Measurements from ENCODE around the gene RASAL3.
A peak's percentile ranks its signal among the peaks of the same experiment; 100 is the strongest.

The RASAL3 gene

GRCh38 chr19:15457701-15458484 lies 6.5 kb downstream of the RASAL3 start:
- Histone ChIP-seq H3K9ac (ENCODE audit: low read length) (no peak overlapping the region), H3K18ac (ENCODE audit: low read length) (no peak overlapping the region), H3K79me2 (ENCODE audit: control insufficient read depth, insufficient read depth, low read length) (no peaks in the 10 kb centered on the region), H4K5ac (ENCODE audit: low read length) (no peak overlapping the region), H3K27ac (ENCODE audit: low read depth, low read length) (no peak overlapping the region), H3K56ac (ENCODE audit: low read length) (no peak overlapping the region), H3K4ac (ENCODE audit: low read depth, low read length) (no peak overlapping the region), H2AK5ac (ENCODE audit: low read length) (no peak overlapping the region), H2BK15ac (replicated peaks; ENCODE audit: low read depth) (no peak overlapping the region), H3K36me3 (ENCODE audit: control insufficient read depth, insufficient read depth, low read length) (no peaks in the 10 kb centered on the region), H4K8ac (ENCODE audit: low read depth, low read length) (no peak overlapping the region), H3K4me3 (ENCODE audit: low read length) (no peak overlapping the region), H3K79me1 (ENCODE audit: low read length) (no peaks in the 10 kb centered on the region), H3K4me2 (ENCODE audit: low read length) (no peak overlapping the region), H2BK120ac (ENCODE audit: low read depth, low read length) (no peak overlapping the region), H3K23ac (ENCODE audit: low read length) (no peak overlapping the region), H3K27me3 (ENCODE audit: insufficient read depth, low read length, poor library complexity) (peaks cover 28% of the 10 kb centered on the region), H3K4me1 (ENCODE audit: control insufficient read depth, low read depth, low read length) (no peaks in the 10 kb centered on the region), H2BK5ac (ENCODE audit: low read length) (no peak overlapping the region)
- no CpG with 5 or more reads among the region's 54 CpGs for WGBS (ENCODE audit: extremely low coverage, insufficient coverage, low lambda C conversion rate)
- DNase-seq = no peak

DNA sequence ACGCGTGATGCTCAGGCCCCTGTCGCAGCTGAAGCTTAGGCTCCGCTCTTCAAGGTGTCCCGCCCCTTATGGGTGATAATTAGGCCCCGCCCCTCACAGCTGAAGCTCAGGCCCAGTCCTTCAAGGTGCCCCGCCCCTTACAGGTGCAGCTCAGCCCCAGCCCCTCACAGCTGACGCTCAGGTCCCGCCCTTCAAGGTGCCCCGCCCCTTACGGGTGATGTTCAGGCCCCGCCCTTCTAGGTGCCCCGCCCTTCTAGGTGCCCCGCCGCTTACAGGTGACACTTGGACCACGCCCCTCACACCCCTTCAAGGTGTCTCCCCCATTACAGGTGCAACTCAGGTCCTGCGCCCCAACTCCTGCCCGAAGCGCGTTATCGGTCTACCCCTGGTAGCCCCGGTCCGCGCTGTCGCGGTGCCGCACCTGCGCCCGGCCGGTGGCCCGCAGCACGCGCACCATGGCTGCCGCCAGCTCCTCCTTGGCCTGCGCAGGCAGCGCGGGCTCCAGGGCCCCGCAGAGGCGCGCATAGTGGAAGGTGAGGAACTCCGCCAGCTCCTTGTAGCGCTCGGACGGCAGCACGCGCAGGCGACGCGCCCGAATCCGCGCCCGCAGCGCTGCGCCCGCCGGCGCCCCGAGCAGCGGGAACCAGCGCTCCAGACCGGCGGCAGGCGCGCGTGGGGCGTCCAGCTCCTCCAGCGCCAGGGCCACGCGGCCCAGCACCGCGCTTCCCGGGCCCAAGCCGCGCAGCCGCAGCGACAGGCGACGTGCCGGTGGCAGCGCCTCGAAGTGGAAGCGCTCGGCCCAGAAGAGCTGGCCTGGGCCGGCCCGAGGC lies 7.3 kb downstream of the RASAL3 start:
- peaks cover 28% of the 10 kb centered on the region for H3K27me3 ChIP-seq (ENCODE audit: insufficient read depth, low read length, poor library complexity)
- H3K4ac ChIP-seq (ENCODE audit: low read depth, low read length) = no peak overlapping the region
- H3K9ac ChIP-seq (ENCODE audit: low read length) = no peak overlapping the region
- H3K79me2 ChIP-seq (ENCODE audit: control insufficient read depth, insufficient read depth, low read length) = no peaks in the 10 kb centered on the region
- no CpG with 5 or more reads among the region's 86 CpGs for WGBS (ENCODE audit: extremely low coverage, insufficient coverage, low lambda C conversion rate)
- no peaks in the 10 kb centered on the region for H3K36me3 ChIP-seq (ENCODE audit: control insufficient read depth, insufficient read depth, low read length)
- H2BK5ac ChIP-seq (ENCODE audit: low read length) = no peak overlapping the region
- H3K79me1 ChIP-seq (ENCODE audit: low read length) = no peaks in the 10 kb centered on the region
- peak overlapping the region; percentile 18 for H3K4me2 ChIP-seq (ENCODE audit: low read length)
- H3K27ac ChIP-seq (ENCODE audit: low read depth, low read length) = no peak overlapping the region
- H4K5ac ChIP-seq (ENCODE audit: low read length) = no peak overlapping the region
- no peak overlapping the region for H3K56ac ChIP-seq (ENCODE audit: low read length)
- peak; percentile 84 for DNase-seq
- no peak overlapping the region for H2BK120ac ChIP-seq (ENCODE audit: low read depth, low read length)
- no peak overlapping the region for H2BK15ac ChIP-seq (replicated peaks; ENCODE audit: low read depth)
- no peaks in the 10 kb centered on the region for H3K4me1 ChIP-seq (ENCODE audit: control insufficient read depth, low read depth, low read length)
- H4K8ac ChIP-seq (ENCODE audit: low read depth, low read length) = no peak overlapping the region
- no peak overlapping the region for H2AK5ac ChIP-seq (ENCODE audit: low read length)
- no peak overlapping the region for H3K18ac ChIP-seq (ENCODE audit: low read length)
- no peak overlapping the region for H3K23ac ChIP-seq (ENCODE audit: low read length)
- no peak overlapping the region for H3K4me3 ChIP-seq (ENCODE audit: low read length)

GRCh38 chr19:15456441-15456840 lies 7.9 kb downstream of the RASAL3 start:
- H3K9ac ChIP-seq (ENCODE audit: low read length) = no peak overlapping the region
- no CpG with 5 or more reads among the region's 14 CpGs for WGBS (ENCODE audit: extremely low coverage, insufficient coverage, low lambda C conversion rate)

DNA sequence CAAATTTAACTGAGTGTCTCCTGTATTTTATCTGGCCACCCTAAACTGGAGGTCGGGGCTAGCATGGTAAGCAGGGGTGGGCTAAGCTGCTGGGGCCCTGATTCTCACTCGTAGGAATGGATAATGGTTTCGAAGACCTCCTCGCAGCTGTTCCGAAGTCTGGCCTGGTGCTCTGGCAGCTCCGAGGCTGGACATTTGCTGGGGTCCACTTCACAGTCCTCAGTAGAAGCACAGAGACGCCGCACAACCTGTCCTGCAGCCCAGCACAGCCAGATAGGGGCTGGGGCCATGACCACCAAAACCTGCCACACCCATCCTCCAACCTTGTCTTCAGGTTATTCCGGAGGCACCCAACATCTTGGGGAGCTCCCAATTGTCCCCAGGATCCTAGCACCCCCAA lies 8.3 kb downstream of the RASAL3 start:
- Histone ChIP-seq H2BK5ac (ENCODE audit: low read length) (no peak overlapping the region), H2BK120ac (ENCODE audit: low read depth, low read length) (no peak overlapping the region), H3K36me3 (ENCODE audit: control insufficient read depth, insufficient read depth, low read length) (no peaks in the 10 kb centered on the region), H3K18ac (ENCODE audit: low read length) (no peak overlapping the region), H3K79me1 (ENCODE audit: low read length) (no peaks in the 10 kb centered on the region), H3K56ac (ENCODE audit: low read length) (no peak overlapping the region), H3K27me3 (ENCODE audit: insufficient read depth, low read length, poor library complexity) (peaks cover 28% of the 10 kb centered on the region), H2BK15ac (replicated peaks; ENCODE audit: low read depth) (no peak overlapping the region), H4K5ac (ENCODE audit: low read length) (no peak overlapping the region), H3K4me1 (ENCODE audit: control insufficient read depth, low read depth, low read length) (no peaks in the 10 kb centered on the region), H3K4me2 (ENCODE audit: low read length) (no peak overlapping the region), H3K4ac (ENCODE audit: low read depth, low read length) (no peak overlapping the region), H2AK5ac (ENCODE audit: low read length) (no peak overlapping the region), H3K27ac (ENCODE audit: low read depth, low read length) (no peak overlapping the region), H4K8ac (ENCODE audit: low read depth, low read length) (no peak overlapping the region), H3K23ac (ENCODE audit: low read length) (no peak overlapping the region), H3K4me3 (ENCODE audit: low read length) (no peak overlapping the region), H3K9ac (ENCODE audit: low read length) (no peak overlapping the region), H3K79me2 (ENCODE audit: control insufficient read depth, insufficient read depth, low read length) (no peaks in the 10 kb centered on the region)
- DNase-seq = no peak
- no CpG with 5 or more reads among the region's 9 CpGs for WGBS (ENCODE audit: extremely low coverage, insufficient coverage, low lambda C conversion rate)

More at GRCh38 chr19:15456441-15456840, 7.9 kb downstream of the RASAL3 start:
- Histone ChIP-seq H2BK5ac (ENCODE audit: low read length) (no peak overlapping the region), H2BK15ac (replicated peaks; ENCODE audit: low read depth) (no peak overlapping the region), H3K79me1 (ENCODE audit: low read length) (no peaks in the 10 kb centered on the region), H3K27ac (ENCODE audit: low read depth, low read length) (no peak overlapping the region), H3K36me3 (ENCODE audit: control insufficient read depth, insufficient read depth, low read length) (no peaks in the 10 kb centered on the region), H4K5ac (ENCODE audit: low read length) (no peak overlapping the region), H4K8ac (ENCODE audit: low read depth, low read length) (no peak overlapping the region), H2AK5ac (ENCODE audit: low read length) (no peak overlapping the region), H2BK120ac (ENCODE audit: low read depth, low read length) (no peak overlapping the region), H3K4ac (ENCODE audit: low read depth, low read length) (no peak overlapping the region), H3K56ac (ENCODE audit: low read length) (no peak overlapping the region), H3K4me2 (ENCODE audit: low read length) (no peak overlapping the region), H3K23ac (ENCODE audit: low read length) (no peak overlapping the region), H3K79me2 (ENCODE audit: control insufficient read depth, insufficient read depth, low read length) (no peaks in the 10 kb centered on the region), H3K27me3 (ENCODE audit: insufficient read depth, low read length, poor library complexity) (peaks cover 28% of the 10 kb centered on the region), H3K18ac (ENCODE audit: low read length) (no peak overlapping the region), H3K4me1 (ENCODE audit: control insufficient read depth, low read depth, low read length) (no peaks in the 10 kb centered on the region), H3K4me3 (ENCODE audit: low read length) (no peak overlapping the region)
- no peak for DNase-seq

- Histone ChIP-seq H3K18ac (ENCODE audit: low read length) (no peak overlapping the region), H4K5ac (ENCODE audit: low read length) (no peak overlapping the region), H2BK15ac (replicated peaks; ENCODE audit: low read depth) (no peak overlapping the region), H3K79me1 (ENCODE audit: low read length) (no peaks in the 10 kb centered on the region), H3K27me3 (ENCODE audit: insufficient read depth, low read length, poor library complexity) (peaks cover 28% of the 10 kb centered on the region), H3K79me2 (ENCODE audit: control insufficient read depth, insufficient read depth, low read length) (no peaks in the 10 kb centered on the region), H4K8ac (ENCODE audit: low read depth, low read length) (no peak overlapping the region), H3K9ac (ENCODE audit: low read length) (no peak overlapping the region), H3K27ac (ENCODE audit: low read depth, low read length) (no peak overlapping the region), H2AK5ac (ENCODE audit: low read length) (no peak overlapping the region), H3K4me1 (ENCODE audit: control insufficient read depth, low read depth, low read length) (no peaks in the 10 kb centered on the region), H2BK120ac (ENCODE audit: low read depth, low read length) (no peak overlapping the region), H3K4ac (ENCODE audit: low read depth, low read length) (no peak overlapping the region), H3K4me2 (ENCODE audit: low read length) (no peak overlapping the region), H2BK5ac (ENCODE audit: low read length) (no peak overlapping the region), H3K23ac (ENCODE audit: low read length) (no peak overlapping the region), H3K4me3 (ENCODE audit: low read length) (no peak overlapping the region), H3K36me3 (ENCODE audit: control insufficient read depth, insufficient read depth, low read length) (no peaks in the 10 kb centered on the region), H3K56ac (ENCODE audit: low read length) (no peak overlapping the region)
- WGBS (ENCODE audit: extremely low coverage, insufficient coverage, low lambda C conversion rate) = no CpG with 5 or more reads among the region's 17 CpGs
- no peak for DNase-seq
These were observed 10.2 kb downstream of the RASAL3 start for GRCh38 chr19:15453906-15454860.
